Measurements from ENCODE around the gene SLC16A14. TPM values are rescaled to one million over a fixed set of nuclear protein-coding genes. Genes with fewer than 3 reads are reported as not detected.
"Not testable (repeated sequence)": the region's sequence is repeated elsewhere in the genome, so short reads cannot be mapped to it uniquely, and the experiment has no call there.

SLC16A14 gene, protein sequence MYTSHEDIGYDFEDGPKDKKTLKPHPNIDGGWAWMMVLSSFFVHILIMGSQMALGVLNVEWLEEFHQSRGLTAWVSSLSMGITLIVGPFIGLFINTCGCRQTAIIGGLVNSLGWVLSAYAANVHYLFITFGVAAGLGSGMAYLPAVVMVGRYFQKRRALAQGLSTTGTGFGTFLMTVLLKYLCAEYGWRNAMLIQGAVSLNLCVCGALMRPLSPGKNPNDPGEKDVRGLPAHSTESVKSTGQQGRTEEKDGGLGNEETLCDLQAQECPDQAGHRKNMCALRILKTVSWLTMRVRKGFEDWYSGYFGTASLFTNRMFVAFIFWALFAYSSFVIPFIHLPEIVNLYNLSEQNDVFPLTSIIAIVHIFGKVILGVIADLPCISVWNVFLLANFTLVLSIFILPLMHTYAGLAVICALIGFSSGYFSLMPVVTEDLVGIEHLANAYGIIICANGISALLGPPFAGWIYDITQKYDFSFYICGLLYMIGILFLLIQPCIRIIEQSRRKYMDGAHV
- total RNA-seq: 66.8 TPM

DNA sequence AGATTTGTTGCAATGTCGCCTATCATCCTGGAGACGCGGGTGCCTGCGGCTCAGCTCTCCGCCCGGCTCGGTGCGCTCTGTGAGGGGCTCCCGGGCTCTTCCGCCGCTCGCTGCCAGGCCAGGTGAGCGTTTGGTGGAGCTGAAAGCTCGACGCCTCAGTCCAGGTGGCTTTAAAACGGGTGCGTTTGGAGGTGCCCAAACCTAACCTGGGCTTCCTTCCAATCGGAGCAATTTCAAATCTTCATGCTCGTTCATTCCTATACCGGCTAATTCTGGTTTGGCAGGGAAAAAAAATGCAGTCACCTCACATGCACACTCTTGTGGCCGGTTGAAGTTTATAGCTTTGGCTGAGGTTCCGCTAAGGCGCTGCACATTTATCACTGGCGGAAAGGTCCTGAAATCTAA is at the start of gene SLC16A14:
TSS of gene SLC16A14 (minus strand) at position 274 of the 405 bp plus-strand sequence. CDS start 9,572 bp downstream, outside the sequence.
- no peak for DNase-seq

GRCh38 chr2:230106771-230107170 is 38.0 kb upstream of the SLC16A14 start:
- DNase-seq: no peak

DNA sequence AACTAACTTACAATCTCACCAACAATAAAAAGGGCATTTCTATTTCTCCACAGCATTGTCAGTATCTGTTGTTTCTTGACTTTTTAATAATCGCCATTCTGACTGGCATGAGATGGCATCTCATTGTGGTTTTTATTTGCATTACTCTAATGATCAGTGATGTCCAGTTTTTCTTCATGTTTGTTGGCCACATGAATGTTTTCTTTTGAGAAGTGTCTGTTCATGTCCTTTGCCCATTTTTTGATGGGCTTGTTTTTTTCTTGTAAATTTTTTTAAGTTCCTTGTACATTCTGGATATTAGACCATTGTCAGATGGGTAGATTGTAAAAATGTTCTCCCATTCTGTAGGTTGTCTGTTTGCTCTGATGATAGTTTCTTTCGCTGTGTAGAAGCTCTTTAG is 33.2 kb upstream of the SLC16A14 start:
- DNase-seq: not testable (repeated sequence)

DNA sequence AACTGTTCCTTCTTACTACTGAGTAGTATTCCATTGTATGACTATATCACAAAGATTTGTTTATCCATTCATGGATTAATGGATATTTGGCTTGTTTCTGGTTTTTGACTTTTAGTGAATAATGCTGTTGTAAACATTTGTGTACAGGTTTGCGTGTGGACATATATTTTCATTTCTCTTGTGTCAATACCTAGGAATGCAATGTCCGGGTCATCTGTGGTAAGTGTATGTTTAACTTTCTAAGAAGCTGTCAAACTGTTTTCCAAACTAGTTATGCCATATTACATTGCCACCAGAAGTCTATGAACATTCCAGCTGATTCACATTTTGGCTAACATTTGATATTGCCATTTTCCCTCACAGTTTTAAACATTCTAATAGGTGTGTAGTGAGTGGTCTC is 29.1 kb upstream of the SLC16A14 start:
- DNase-seq: no peak

- DNase-seq: no peak
These were observed 28.7 kb upstream of the SLC16A14 start for GRCh38 chr2:230097424-230097823.

- DNase-seq: no peak
These were observed 22.2 kb upstream of the SLC16A14 start for GRCh38 chr2:230090967-230091366.

DNA sequence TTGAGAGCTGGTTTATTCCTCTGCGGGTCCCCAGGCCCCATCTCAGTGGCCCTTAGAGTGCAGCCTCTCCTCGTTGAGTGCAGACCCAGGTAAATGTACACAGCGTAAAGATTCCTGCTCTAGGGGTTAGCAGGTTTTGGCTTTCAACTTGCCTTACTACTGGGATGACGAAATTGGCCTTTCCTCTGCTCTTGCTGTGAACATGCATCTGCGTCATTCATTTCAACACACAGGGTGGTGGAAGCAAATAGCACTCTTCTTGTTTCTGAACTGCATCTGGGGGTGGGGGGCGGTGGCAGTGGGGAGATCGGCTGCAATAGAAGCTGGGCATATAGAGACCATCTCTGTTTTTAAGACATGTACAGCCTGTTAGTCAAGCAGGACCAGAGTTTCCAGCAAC is 16.5 kb upstream of the SLC16A14 start:
- no peak for DNase-seq

GRCh38 chr2:230077851-230078547 is 9.3 kb upstream of the SLC16A14 start:
- no peak for DNase-seq

DNA sequence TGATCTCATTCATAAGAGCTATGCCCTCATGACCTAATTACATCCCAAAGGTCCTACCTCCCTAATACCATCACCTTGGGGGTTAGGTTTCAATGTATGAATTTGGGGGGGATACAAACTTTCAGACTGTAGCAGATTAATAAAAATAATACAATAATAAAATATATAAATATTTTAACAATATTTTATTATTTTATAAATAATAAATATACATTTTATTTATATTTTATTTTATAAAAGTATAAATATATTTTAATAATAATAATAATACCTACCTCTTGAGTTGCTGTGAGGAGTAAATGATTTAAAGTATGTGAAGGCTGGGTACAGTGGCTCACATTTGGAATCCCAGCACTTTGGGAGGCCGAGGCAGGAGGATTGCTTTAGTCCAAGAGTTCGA is 8.1 kb upstream of the SLC16A14 start:
- DNase-seq: no peak

- no peak for DNase-seq
These were observed 7.4 kb upstream of the SLC16A14 start for GRCh38 chr2:230075988-230076631.

GRCh38 chr2:230071421-230071820 is 2.7 kb upstream of the SLC16A14 start:
- no peak for DNase-seq

DNA sequence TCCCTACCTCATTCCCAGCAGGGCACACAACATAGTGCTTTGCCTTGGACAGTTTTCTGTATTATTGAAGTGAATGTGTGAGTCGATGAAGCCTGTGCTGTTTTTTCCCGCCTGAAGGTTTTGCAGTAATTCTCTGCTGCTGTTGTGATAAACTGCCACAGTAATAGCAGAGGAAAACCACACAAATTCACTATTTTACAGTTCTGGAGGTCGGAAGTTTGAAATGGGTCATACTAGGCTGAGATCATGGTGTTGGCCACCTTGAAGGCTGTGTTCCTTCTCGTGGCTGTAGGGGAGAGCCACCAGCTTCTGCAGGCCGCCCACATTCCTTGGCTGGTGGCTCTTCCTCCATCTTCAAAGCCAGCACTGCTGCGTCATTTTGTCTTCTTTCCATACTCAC is 678 bp upstream of the SLC16A14 start:
- DNase-seq: no peak

- peak; percentile 50 for DNase-seq
These were observed 591 bp downstream of the SLC16A14 start for GRCh38 chr2:230068016-230068650.

- no peak for DNase-seq
These were observed 7.9 kb downstream of the SLC16A14 start for GRCh38 chr2:230060672-230061293.

- peak; percentile 16 for DNase-seq
These were observed 14.8 kb downstream of the SLC16A14 start for GRCh38 chr2:230053753-230054478.

GRCh38 chr2:230052299-230052698 is 16.4 kb downstream of the SLC16A14 start:
- no peak for DNase-seq

DNA sequence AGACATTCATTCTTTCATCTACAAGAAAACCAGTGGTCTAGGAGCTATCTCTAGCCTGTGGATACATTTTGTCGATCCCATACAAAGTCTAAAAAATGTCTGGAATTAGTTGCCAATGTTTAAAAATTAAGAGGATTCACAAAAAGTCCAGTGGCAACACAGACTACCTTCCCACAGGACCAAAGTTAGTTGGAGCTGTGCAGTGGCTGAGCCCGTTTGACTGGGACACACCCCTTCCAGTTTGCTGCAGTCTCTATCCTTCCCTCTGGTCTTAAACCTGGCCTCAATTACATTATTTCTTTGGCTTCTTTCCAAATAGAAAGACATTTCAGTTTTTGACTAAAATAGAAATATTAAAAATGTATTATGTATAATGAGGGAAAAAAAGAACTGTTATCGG is 18.6 kb downstream of the SLC16A14 start:
- no peak for DNase-seq

GRCh38 chr2:230048010-230048671 is 20.6 kb downstream of the SLC16A14 start:
- no peak for DNase-seq

GRCh38 chr2:230046491-230046890 is 22.2 kb downstream of the SLC16A14 start:
- DNase-seq: no peak

DNA sequence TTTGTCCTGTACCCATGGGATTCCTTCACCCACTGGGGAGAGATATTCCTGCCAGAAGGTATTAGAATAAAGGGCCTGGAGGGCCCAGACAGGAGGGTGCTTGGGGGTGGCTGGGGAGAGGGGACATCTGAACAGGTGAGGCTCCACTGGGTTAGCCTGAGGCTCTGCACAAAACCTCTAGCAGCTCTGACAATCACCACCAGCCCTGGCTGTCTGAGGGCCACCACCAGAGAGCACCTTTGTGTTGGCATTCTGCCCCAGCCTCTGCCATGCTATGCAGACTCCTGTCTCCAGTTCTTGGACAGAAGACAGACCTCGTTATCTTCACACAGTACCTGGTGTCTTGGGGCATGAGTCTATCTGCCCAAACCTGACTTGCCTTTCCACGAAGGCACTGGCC is 25.3 kb downstream of the SLC16A14 start:
- no peak for DNase-seq

GRCh38 chr2:230043025-230043424 is 25.7 kb downstream of the SLC16A14 start:
- DNase-seq: no peak

Data from occipital lobe (tissue), 2 donors.